ENCODE results near the gene GALNTL6.
"Not testable (repeated sequence)": the region's sequence is repeated elsewhere in the genome, so short reads cannot be mapped to it uniquely, and the experiment has no call there.

GALNTL6 gene

GRCh38 chr4:172377486-172378140 lies 564.4 kb downstream of the GALNTL6 start:
- DNase-seq (ENCODE audit: low read depth in 2 of 2, low spot score in 1 of 2): no peak

GRCh38 chr4:172379834-172380233 lies 566.6 kb downstream of the GALNTL6 start:
- no peak for DNase-seq (ENCODE audit: low read depth in 2 of 2, low spot score in 1 of 2)

GRCh38 chr4:172390331-172390730 lies 577.1 kb downstream of the GALNTL6 start:
- DNase-seq (ENCODE audit: low read depth in 2 of 2, low spot score in 1 of 2): no peak

- no peak for DNase-seq (ENCODE audit: low read depth in 2 of 2, low spot score in 1 of 2)
Measured at GRCh38 chr4:172392741-172393140, 579.5 kb downstream of the GALNTL6 start.

- DNase-seq (ENCODE audit: low read depth in 2 of 2, low spot score in 1 of 2): no peak
Measured at GRCh38 chr4:172393220-172393619, 580.0 kb downstream of the GALNTL6 start.

GRCh38 chr4:172404676-172405075 lies 591.5 kb downstream of the GALNTL6 start:
- no peak for DNase-seq (ENCODE audit: low read depth in 2 of 2, low spot score in 1 of 2)

- DNase-seq (ENCODE audit: low read depth in 2 of 2, low spot score in 1 of 2): no peak
Measured at GRCh38 chr4:172410363-172410762, 597.2 kb downstream of the GALNTL6 start.

GRCh38 chr4:172411149-172411548 lies 597.9 kb downstream of the GALNTL6 start:
- DNase-seq (ENCODE audit: low read depth in 2 of 2, low spot score in 1 of 2): no peak

GRCh38 chr4:172412851-172413580 lies 599.8 kb downstream of the GALNTL6 start:
- no peak for DNase-seq (ENCODE audit: low read depth in 2 of 2, low spot score in 1 of 2)

GRCh38 chr4:172428979-172429378 lies 615.8 kb downstream of the GALNTL6 start:
- not testable (repeated sequence) for DNase-seq (ENCODE audit: low read depth in 2 of 2, low spot score in 1 of 2)

- DNase-seq (ENCODE audit: low read depth in 2 of 2, low spot score in 1 of 2): no peak
Measured at GRCh38 chr4:172480471-172480870, 667.3 kb downstream of the GALNTL6 start.

GRCh38 chr4:172481802-172482508 lies 668.8 kb downstream of the GALNTL6 start:
- DNase-seq (ENCODE audit: low read depth in 2 of 2, low spot score in 1 of 2): no peak

GRCh38 chr4:172485007-172485406 lies 671.8 kb downstream of the GALNTL6 start:
- DNase-seq (ENCODE audit: low read depth in 2 of 2, low spot score in 1 of 2): no peak

- no peak for DNase-seq (ENCODE audit: low read depth in 2 of 2, low spot score in 1 of 2)
Measured at GRCh38 chr4:172486531-172486930, 673.3 kb downstream of the GALNTL6 start.

- no peak for DNase-seq (ENCODE audit: low read depth in 2 of 2, low spot score in 1 of 2)
Measured at GRCh38 chr4:172489861-172490260, 676.7 kb downstream of the GALNTL6 start.

GRCh38 chr4:172495769-172496168 lies 682.6 kb downstream of the GALNTL6 start:
- DNase-seq (ENCODE audit: low read depth in 2 of 2, low spot score in 1 of 2): no peak

- no peak for DNase-seq (ENCODE audit: low read depth in 2 of 2, low spot score in 1 of 2)
Measured at GRCh38 chr4:172497321-172497720, 684.1 kb downstream of the GALNTL6 start.

GRCh38 chr4:172514011-172514410 lies 700.8 kb downstream of the GALNTL6 start:
- DNase-seq (ENCODE audit: low read depth in 2 of 2, low spot score in 1 of 2): no peak

- DNase-seq (ENCODE audit: low read depth in 2 of 2, low spot score in 1 of 2): no peak
Measured at GRCh38 chr4:172514801-172515200, 701.6 kb downstream of the GALNTL6 start.

GRCh38 chr4:172515266-172515879 lies 702.2 kb downstream of the GALNTL6 start:
- DNase-seq (ENCODE audit: low read depth in 2 of 2, low spot score in 1 of 2): no peak

- DNase-seq (ENCODE audit: low read depth in 2 of 2, low spot score in 1 of 2): no peak
Measured at GRCh38 chr4:172517391-172517790, 704.2 kb downstream of the GALNTL6 start.

GRCh38 chr4:172521248-172521647 lies 708.0 kb downstream of the GALNTL6 start:
- no peak for DNase-seq (ENCODE audit: low read depth in 2 of 2, low spot score in 1 of 2)
